GM19099 (cell line): ENCODE results near the gene ANP32B.

Experiments
- POLR2A ChIP-seq: IDR thresholded peaks from 3 replicates; pipeline ENCODE4 v1.6.1; 2011; ENCODE audit warnings: low read depth; ENCODE audit not compliant: insufficient read length; ENCODE audit errors: extremely low read depth

ANP32B gene

GRCh38 chr9:97983589-97984187, 547 bp downstream of the ANP32B start:
- TF ChIP-seq POLR2A = no peak

GRCh38 chr9:97984188-97985057, 1.3 kb downstream of the ANP32B start:
- peak; percentile 71 for TF ChIP-seq POLR2A

GRCh38 chr9:97985058-97985861, 2.1 kb downstream of the ANP32B start:
- TF ChIP-seq POLR2A = no peak

- no peak for TF ChIP-seq POLR2A
Observed at GRCh38 chr9:97987487-97987886, 4.3 kb downstream of the ANP32B start.

GRCh38 chr9:97990259-97990658, 7.1 kb downstream of the ANP32B start:
- TF ChIP-seq POLR2A = no peak

GRCh38 chr9:97991818-97992217, 8.7 kb downstream of the ANP32B start:
- no peak for TF ChIP-seq POLR2A

- no peak for TF ChIP-seq POLR2A
Observed at GRCh38 chr9:97992219-97992618, 9.1 kb downstream of the ANP32B start.

GRCh38 chr9:97993000-97993399, 9.9 kb downstream of the ANP32B start:
- TF ChIP-seq POLR2A = no peak

- no peak for TF ChIP-seq POLR2A
Observed at GRCh38 chr9:97994703-97995102, 11.6 kb downstream of the ANP32B start.

GRCh38 chr9:97997330-97998276, 14.5 kb downstream of the ANP32B start:
- no peak for TF ChIP-seq POLR2A

GRCh38 chr9:98002808-98003207, 19.7 kb downstream of the ANP32B start:
- no peak for TF ChIP-seq POLR2A

GRCh38 chr9:98006127-98006796, 23.1 kb downstream of the ANP32B start:
- no peak for TF ChIP-seq POLR2A

GRCh38 chr9:98007251-98007928, 24.2 kb downstream of the ANP32B start:
- no peak for TF ChIP-seq POLR2A

- TF ChIP-seq POLR2A = no peak
Observed at GRCh38 chr9:98008764-98009163, 25.6 kb downstream of the ANP32B start.

- no peak for TF ChIP-seq POLR2A
Observed at GRCh38 chr9:98009437-98009836, 26.3 kb downstream of the ANP32B start.
